ENCODE measurements around the gene CTNNA2. TPM values are rescaled to one million over a fixed set of nuclear protein-coding genes. Genes with fewer than 3 reads are reported as not detected.
A peak's percentile ranks its signal among the peaks of the same experiment; 100 is the strongest.

The CTNNA2 gene
- total and polyA plus RNA-seq, 9 of the 15 experiments (the other 6 are each of a cell fraction or from before 2014, with no cell fraction given): 0.03 to 0.40 (median 0.15) TPM

- H3K79me2 ChIP-seq (ENCODE audit: control insufficient read depth, insufficient read depth, low read length): no peaks in the 10 kb centered on the region
- no TSS peak for BruUV-seq (replicated peaks)
- POLR2A ChIA-PET: no interaction called here
- CTCF ChIA-PET (ENCODE audit: low intra/inter-chr PET ratio): no interaction called here
- no peaks in the 10 kb centered on the region for H3K9me3 ChIP-seq (replicated peaks; ENCODE audit: control insufficient read depth, insufficient read depth, low read depth, low read length)
- ATAC-seq: peak; percentile 63
- H3K4me2 ChIP-seq (ENCODE audit: insufficient read depth, low read length): no peak overlapping the region
- H3K27ac ChIP-seq (ENCODE audit: extremely low read depth, low read depth, low read length): no peak overlapping the region
- H3K36me3 ChIP-seq (ENCODE audit: control insufficient read depth, insufficient read depth, low read length): no peaks in the 10 kb centered on the region
- H3K9me1 ChIP-seq (ENCODE audit: control insufficient read depth, insufficient read depth, low read length): no peaks in the 10 kb centered on the region
- intact Hi-C loops (cut with micrococcal nuclease) (no loop called here), in situ Hi-C loops (cut with MboI) (no loop called here)
- DNase-seq (ENCODE audit: extremely low read depth in 1 of 4, low spot score in 3 of 4): peak in 2 of 4 experiments; percentile 34 to 68
- FAIRE-seq: no peak
- H3K9ac ChIP-seq (ENCODE audit: insufficient read depth in 1 of 2, low read depth in 2 of 2, low read length in 2 of 2): no peak overlapping the region
- H4K20me1 ChIP-seq (replicated peaks; ENCODE audit: control insufficient read depth, insufficient read depth, low read length): no peaks in the 10 kb centered on the region
- H2AFZ ChIP-seq (ENCODE audit: low read depth, low read length): no peak overlapping the region
- H3K4me1 ChIP-seq (replicated peaks in 1 of 2; ENCODE audit: control insufficient read depth in 2 of 2, insufficient read depth in 2 of 2, low read length in 2 of 2): peaks cover 3 to 17% of the 10 kb centered on the region in 2 experiments; a peak in 2 of 5 replicates
- no peak overlapping the region for H3K4me3 ChIP-seq
- no peaks in the 10 kb centered on the region for H3K27me3 ChIP-seq (ENCODE audit: control insufficient read depth in 2 of 2, insufficient read depth in 2 of 2, low read length in 2 of 2)
- TF ChIP-seq ZBTB40 (IDR thresholded peaks at IDR 0.05): no peak
- no peak for TF ChIP-seq ZBTB40 (CRISPR knock-in tag; IDR thresholded peaks at IDR 0.05)
- TF ChIP-seq ZNF324 (CRISPR knock-in tag; IDR thresholded peaks at IDR 0.05): no peak
- TF ChIP-seq TAF7 (tag; IDR thresholded peaks at IDR 0.05): no peak
- no peak for TF ChIP-seq CBX1 (IDR thresholded peaks at IDR 0.05; ENCODE audit: low read depth)
- TF ChIP-seq CREB3 (tag; conservative IDR thresholded peaks at IDR 0.05; ENCODE audit: low read depth): no peak
- no peak for TF ChIP-seq LEF1 (IDR thresholded peaks at IDR 0.05)
- TF ChIP-seq SOX6 (IDR thresholded peaks at IDR 0.05): peak; percentile 73
- TF ChIP-seq NFYB (IDR thresholded peaks at IDR 0.05; ENCODE audit: extremely low read depth, insufficient read length): no peak
- no peak for TF ChIP-seq ZNF592 (IDR thresholded peaks at IDR 0.05)
Observed at GRCh38 chr2:80361904-80362303, 849.1 kb downstream of the CTNNA2 start.

Data from K562 (cell line).